Muscle of leg (tissue), 11 donors: ENCODE results near the gene SUN1. TPM values are rescaled to one million over a fixed set of nuclear protein-coding genes. Genes with fewer than 3 reads are reported as not detected.
"Not testable (repeated sequence)": the region's sequence is repeated elsewhere in the genome, so short reads cannot be mapped to it uniquely, and the experiment has no call there.

Experiments
- DNase-seq: peaks from one replicate; pipeline ENCODE4 v3.0.0; 2013
- H3K27ac ChIP-seq: one replicate; pipeline ENCODE4 v1.5.1; 2013; ENCODE audit warnings: mild to moderate bottlenecking, low read length, control low read depth
- H3K27me3 ChIP-seq: one replicate; pipeline ENCODE4 v1.6.1; 2013; ENCODE audit warnings: low read length; ENCODE audit not compliant: control insufficient read depth, insufficient read depth
- H3K36me3 ChIP-seq: one replicate; pipeline ENCODE4 v1.6.1; 2013; ENCODE audit warnings: low read length; ENCODE audit not compliant: control insufficient read depth, insufficient read depth
- H3K4me1 ChIP-seq: one replicate; pipeline ENCODE4 v1.6.1; 2013; ENCODE audit warnings: low read length; ENCODE audit not compliant: control insufficient read depth, insufficient read depth
- H3K4me3 ChIP-seq: one replicate; pipeline ENCODE4 v1.5.1; 2013; ENCODE audit warnings: low read length, control low read depth
- H3K9me3 ChIP-seq: replicated peaks from 2 replicates; pipeline ENCODE4 v1.6.1; 2013; ENCODE audit warnings: low read depth, low read length; ENCODE audit not compliant: control insufficient read depth
- WGBS: methylation state at CpG from one replicate; pipeline ENCODE4 v1.1.5; 2013; ENCODE audit warnings: missing lambda C conversion rate; ENCODE audit not compliant: insufficient coverage; 5-methylcytosine and 5-hydroxymethylcytosine counted together
- polyA plus RNA-seq, 8 donors: library from polyadenylated mRNA; unstranded; fragments of 120-200 nt; gene quantifications; one replicate each; pipeline versions ENCODE4 v1.2.1 to v1.2.3, GENCODE V29; 2013; ENCODE audit warnings: inconsistent platforms in 1 of 8, low replicate concordance in 1 of 8; ENCODE audit not compliant: insufficient read length in 8 of 8, insufficient read depth in 1 of 8
- total RNA-seq: library from RNA; stranded (reverse); fragments of 120-200 nt; gene quantifications from one replicate; pipeline ENCODE4 v1.2.4, GENCODE V29; 2013

SUN1 gene
- total and polyA plus RNA-seq, 9 donors: 150 to 238 (median 164) TPM

DNA sequence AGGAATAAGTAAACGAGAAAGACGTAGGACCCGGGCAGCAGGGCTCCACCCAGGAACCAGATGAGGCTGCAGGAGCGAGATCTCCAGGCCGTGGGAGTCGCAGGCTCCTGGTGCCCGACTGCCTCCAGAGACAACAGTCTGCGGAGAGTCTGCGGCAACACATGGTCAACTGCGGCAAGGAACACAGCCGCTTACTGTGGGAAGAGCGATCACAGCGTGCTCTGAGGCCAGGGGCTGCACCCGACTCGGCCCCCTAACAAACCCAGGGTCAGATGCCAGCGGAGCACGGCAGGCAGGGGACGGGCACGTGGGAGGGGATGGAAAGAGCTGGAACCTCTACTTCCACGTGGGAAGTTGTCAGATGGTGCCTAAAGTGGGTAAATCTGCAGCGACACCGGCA is 70.7 kb downstream of the SUN1 start:
- Histone ChIP-seq H3K27ac (no peak overlapping the region), H3K36me3 (peaks cover 6% of the 10 kb centered on the region), H3K4me3 (no peak overlapping the region), H3K4me1 (peaks cover 19% of the 10 kb centered on the region), H3K27me3 (peaks cover 21% of the 10 kb centered on the region), H3K9me3 (no peaks in the 10 kb centered on the region)
- DNase-seq: no peak
- WGBS: 78% methylated on average over 18 of the region's 22 CpGs

DNA sequence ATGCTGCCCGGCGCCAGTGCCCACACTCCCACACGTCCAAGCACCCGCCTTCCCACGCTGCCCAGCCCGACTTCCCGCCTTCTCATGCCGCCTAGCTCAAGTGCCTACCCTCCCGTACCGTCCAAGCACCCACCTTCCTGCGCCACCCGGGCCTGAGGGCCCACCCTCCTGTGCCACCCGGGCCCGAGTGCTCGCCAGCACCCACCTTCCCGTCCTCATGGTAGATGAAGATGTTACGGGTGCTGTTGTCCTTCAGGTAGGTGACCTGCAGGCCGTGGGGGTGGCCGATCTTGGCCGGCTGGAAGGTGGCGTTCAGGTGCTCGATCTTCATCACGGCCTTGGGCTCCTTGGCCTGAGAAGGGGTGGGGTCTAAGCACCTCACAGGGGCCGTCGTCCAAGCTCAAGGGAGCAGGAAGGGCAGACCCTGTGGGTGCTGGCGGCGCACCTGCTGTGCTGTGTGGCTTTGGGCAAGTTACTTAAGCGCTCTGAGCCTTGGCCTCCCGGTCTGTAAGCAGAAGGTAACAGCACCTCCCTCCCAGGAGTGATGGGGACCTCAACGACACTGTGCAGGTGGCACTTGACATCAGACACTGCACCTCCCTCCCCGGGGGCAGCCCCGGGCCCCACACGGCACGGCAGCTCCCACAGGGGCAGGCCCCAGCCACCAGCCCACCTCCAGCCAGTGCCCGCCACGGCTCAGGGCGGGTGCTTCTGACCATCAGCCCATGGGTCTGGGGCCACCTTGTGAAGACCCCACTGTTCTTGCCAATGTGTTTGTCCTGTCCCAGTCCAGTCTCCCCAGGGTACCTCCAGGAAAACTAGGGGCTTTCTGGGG is 71.9 kb downstream of the SUN1 start:
- H3K4me3 ChIP-seq: no peak overlapping the region
- no peaks in the 10 kb centered on the region for H3K36me3 ChIP-seq
- no peaks in the 10 kb centered on the region for H3K9me3 ChIP-seq
- WGBS: 80% methylated on average over 31 of the region's 37 CpGs
- H3K27me3 ChIP-seq: peaks cover 28% of the 10 kb centered on the region
- peaks cover 12% of the 10 kb centered on the region for H3K4me1 ChIP-seq
- H3K27ac ChIP-seq: no peak overlapping the region
- no peak for DNase-seq

DNA sequence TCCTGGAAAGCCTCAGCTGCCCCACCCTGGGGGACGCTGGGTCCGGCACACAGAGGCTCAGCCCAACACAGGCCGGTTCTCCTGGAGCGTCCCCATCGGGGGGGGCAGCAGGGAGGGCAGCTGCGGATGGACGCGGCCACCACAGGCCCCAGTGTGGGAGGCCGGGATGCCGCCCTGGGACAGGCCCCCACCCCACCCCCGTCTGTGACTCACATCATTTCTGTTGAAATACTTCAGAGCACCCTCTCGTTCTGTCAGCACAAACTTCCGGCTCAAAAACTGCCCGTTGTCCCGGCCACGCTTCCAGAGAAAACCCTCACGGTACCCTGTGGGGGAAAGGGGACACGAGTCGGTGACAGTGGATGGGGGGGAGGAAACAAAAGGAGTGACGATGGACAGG is 72.6 kb downstream of the SUN1 start:
- H3K27me3 ChIP-seq: peaks cover 35% of the 10 kb centered on the region

DNA sequence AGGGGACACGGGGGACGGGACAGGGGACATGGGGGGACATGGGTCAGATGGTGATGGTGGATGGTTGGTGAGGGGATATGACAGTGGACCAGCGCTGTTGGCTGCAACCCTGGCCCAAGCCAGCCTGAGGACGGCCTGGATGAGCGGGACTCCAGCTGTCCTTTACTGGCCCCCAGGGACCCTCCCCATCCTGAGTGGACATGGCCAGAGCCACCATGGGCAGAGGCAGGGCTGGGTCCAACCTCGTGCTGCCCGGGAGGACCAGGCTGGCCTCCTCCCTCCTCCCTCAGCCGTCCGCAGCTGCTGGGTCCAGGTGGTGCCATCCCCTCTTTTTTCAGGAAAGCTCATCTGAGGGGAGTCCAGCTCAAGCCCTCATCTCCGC is 74.5 kb downstream of the SUN1 start:
- H3K27ac ChIP-seq: no peak overlapping the region
- peaks cover 11% of the 10 kb centered on the region for H3K4me1 ChIP-seq
- WGBS: 43% methylated on average over 8 of the region's 10 CpGs
- no peak for DNase-seq
- H3K9me3 ChIP-seq: no peaks in the 10 kb centered on the region
- peaks cover 40% of the 10 kb centered on the region for H3K27me3 ChIP-seq
- H3K4me3 ChIP-seq: no peak overlapping the region
- H3K36me3 ChIP-seq: no peaks in the 10 kb centered on the region

More for the DNA sequence above, 72.6 kb downstream of the SUN1 start:
- Histone ChIP-seq H3K36me3 (no peaks in the 10 kb centered on the region), H3K27ac (no peak overlapping the region), H3K4me1 (peaks cover 17% of the 10 kb centered on the region), H3K4me3 (no peak overlapping the region), H3K9me3 (no peaks in the 10 kb centered on the region)
- DNase-seq: no peak
- 49% methylated on average over 18 of the region's 20 CpGs for WGBS

DNA sequence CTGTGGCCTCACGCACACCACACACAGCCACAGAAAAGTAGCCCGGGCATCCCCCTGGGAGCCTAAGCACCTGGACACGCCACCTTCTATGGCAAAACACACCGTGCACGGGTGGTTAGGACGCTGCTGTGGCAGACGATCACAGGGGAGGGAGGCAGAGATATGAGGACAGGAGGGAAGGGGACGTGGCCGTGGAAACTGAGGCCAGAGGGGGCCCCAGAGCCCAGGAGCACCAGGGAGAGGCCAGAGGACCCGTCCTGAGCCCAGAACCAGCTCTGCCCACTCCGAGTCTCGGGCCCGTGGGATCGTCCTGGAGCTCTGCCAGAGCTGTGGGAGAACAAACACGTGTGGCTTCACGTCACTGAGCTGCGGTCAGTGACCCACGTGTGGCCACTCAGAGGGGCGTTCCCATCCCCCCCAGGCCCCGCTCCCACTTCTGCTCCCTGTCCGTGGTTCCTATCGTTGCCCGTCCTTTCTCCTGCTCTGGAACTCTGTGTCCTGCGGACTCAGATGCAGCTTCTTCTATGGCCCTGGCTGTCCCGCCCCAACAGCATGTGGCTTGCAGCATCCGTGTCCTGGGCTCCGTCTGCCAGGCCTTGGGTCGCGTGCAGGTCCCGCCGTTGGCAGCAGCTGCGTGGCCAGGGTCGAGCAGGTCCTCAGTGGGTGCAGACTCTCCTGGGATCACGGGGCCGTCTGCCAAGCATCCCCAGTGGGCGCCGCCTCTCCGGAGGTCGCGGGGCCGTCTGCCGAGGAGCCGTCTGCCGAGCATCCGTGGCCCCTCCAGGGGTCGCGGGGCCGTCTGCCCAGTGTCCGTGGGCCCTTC is 75.1 kb downstream of the SUN1 start:
- Histone ChIP-seq H3K27ac (no peak overlapping the region), H3K4me1 (peaks cover 11% of the 10 kb centered on the region), H3K27me3 (peaks cover 40% of the 10 kb centered on the region), H3K4me3 (no peak overlapping the region), H3K36me3 (no peaks in the 10 kb centered on the region), H3K9me3 (no peaks in the 10 kb centered on the region)
- WGBS: 59% methylated on average over 45 of the region's 49 CpGs
- DNase-seq: no peak

DNA sequence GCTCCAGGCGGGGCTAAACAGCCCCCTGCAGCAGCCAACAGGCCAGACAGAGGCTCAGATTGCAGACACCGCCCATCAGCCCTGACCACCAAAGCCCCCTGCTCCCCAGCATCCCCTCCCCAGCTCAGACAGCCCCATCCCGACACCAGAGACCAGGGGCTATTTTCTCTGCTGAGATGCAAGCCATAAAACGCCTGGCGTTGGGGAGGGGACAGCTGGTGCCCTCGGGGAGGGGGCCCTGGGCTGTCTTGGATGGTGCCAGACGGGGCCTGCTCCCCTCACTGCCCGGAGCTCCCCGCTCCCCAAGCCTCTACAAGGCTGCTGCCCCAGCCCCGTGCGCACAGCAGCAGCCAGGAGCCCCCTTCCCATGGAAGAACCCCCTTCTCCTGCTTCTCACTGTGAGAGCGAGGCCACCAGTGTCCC is 75.9 kb downstream of the SUN1 start:
- Histone ChIP-seq H3K27ac (no peak overlapping the region), H3K4me1 (peaks cover 11% of the 10 kb centered on the region), H3K36me3 (no peaks in the 10 kb centered on the region), H3K27me3 (peaks cover 40% of the 10 kb centered on the region), H3K9me3 (no peaks in the 10 kb centered on the region), H3K4me3 (no peak overlapping the region)
- no peak for DNase-seq
- WGBS: 46% methylated on average over 8 of the region's 12 CpGs

DNA sequence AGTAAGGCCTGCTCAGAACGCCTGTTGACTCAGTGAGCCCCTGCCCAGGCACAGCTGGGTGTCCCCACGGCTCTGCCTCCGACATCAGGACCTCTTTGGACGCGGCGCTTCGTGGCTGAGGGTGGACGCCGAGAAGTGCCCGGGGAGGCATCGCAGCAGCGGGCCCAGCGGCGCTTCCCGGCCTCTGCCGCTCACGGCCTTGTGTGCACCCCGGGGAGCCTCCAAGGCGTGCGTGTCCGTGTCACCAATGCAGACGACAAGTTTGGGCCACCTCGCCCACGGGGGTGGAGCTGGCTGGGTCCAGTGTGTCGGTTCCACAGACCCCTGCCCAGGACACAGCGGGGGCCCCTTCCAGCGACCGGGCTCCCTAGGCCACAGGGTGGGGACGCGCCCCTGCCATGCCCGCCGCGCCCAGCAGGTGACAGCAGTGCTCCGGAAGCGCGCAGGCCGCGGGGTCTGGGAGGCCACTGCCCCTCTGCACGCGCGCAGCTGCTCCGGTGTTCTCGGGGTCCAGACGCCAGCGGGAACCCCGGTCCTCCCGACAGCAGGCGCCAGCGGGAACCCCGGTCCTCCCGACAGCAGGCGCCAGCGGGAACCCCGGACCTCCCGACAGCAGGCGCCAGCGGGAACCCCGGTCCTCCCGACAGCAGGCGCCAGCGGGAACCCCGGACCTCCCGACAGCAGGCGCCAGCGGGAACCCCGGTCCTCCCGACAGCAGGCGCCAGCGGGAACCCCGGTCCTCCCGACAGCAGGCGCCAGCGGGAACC is 76.5 kb downstream of the SUN1 start:
- not testable (repeated sequence) for H3K27ac ChIP-seq, H3K4me3 ChIP-seq, H3K9me3 ChIP-seq, H3K36me3 ChIP-seq, H3K4me1 ChIP-seq
- WGBS: 16% methylated on average over 53 of the region's 73 CpGs
- DNase-seq: peak; percentile 42
- H3K27me3 ChIP-seq: peaks cover 40% of the 10 kb centered on the region

DNA sequence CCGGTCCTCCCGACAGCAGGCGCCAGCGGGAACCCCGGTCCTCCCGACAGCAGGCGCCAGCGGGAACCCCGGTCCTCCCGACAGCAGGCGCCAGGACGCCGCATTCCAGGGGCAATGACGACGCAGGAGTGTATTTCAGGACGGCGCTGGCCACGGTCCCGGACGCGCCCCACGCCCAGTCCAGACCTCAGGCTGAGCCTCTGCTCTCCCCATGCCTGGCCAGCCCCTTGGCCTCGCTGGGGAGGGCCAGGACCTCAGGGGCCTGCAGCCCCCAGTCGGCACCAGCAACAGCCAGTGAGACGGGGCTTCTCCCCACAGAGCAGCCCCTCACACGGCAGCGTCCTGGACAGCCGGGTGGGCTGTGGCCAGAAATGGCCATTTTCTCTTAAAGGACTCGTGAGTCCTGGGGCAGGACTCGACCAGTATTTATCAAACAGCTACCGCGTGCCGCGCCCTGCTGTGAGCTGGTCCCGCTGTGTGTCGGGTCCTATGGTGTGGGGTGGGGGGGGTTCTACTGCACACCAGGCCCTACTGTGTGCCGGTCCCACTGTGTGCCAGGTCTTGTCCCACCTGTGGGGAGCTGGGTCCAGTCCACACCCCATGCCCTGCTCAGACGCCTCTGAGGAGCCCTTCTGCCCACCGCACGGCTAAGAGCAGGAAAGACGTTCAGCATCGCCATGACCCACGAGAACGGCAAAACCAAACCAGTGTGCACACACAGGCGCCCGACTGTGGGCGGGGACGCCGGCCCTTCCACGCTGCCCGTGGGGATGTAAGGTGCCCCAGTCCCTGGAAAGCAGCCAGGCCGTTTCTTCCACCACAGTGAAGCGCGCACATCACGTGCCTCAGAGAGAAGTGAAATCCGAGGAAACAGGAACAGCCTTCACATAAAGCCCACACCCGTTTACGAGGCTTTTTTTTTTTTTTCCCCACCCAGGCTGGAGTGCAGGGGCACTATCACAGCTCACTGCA is 77.4 kb downstream of the SUN1 start:
- no peak overlapping the region for H3K4me3 ChIP-seq
- H3K9me3 ChIP-seq: no peaks in the 10 kb centered on the region

DNA sequence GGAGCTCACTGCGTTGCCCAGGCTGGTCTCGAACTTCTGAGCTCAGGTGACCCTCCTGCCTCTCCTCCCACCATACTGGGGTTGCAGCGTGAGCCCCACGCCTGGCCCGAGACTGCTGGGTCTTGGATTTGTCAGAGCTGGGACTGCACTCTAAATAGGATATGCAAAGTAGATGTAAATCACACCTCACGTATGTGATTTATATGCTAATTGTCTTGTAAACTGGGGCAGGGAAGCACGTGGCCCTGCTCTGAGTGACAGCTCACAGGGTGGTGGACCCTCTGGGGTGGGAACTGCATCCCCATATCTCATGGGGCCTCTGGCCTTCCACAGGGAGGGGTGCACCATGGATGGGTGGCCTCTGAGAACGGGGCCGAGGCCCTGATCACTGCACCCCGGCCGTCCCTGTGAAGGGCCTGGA is 78.2 kb downstream of the SUN1 start:
- no peak for DNase-seq
- no peaks in the 10 kb centered on the region for H3K9me3 ChIP-seq
- no peak overlapping the region for H3K27ac ChIP-seq
- H3K4me1 ChIP-seq: peaks cover 7% of the 10 kb centered on the region
- WGBS: 72% methylated on average over 7 of the region's 11 CpGs
- no peak overlapping the region for H3K4me3 ChIP-seq
- H3K27me3 ChIP-seq: peaks cover 29% of the 10 kb centered on the region
- no peaks in the 10 kb centered on the region for H3K36me3 ChIP-seq

More for the DNA sequence above, 77.4 kb downstream of the SUN1 start:
- peak; percentile 83 for DNase-seq
- Histone ChIP-seq H3K27ac (no peak overlapping the region), H3K27me3 (peaks cover 34% of the 10 kb centered on the region), H3K36me3 (no peaks in the 10 kb centered on the region), H3K4me1 (peaks cover 7% of the 10 kb centered on the region)
- 24% methylated on average over 36 of the region's 58 CpGs for WGBS
